GM12878 (cell line): ENCODE measurements around the gene PMIS2. TPM values are rescaled to one million over a fixed set of nuclear protein-coding genes. Genes with fewer than 3 reads are reported as not detected.
A peak's percentile ranks its signal among the peaks of the same experiment; 100 is the strongest.

Experiments used
- ATAC-seq: fragments of 200-7000 bp; cut with Tn5 transposase; 3 replicates; pipeline ENCODE4 v1.9.1; 2020; ENCODE audit warnings: mild to moderate bottlenecking, moderate library complexity
- BruUV-seq: library from RNA; stranded (reverse); fragments of 400-500 nt; replicated peaks from 2 replicates; lab custom pipeline; 2021; lab: Mats Ljungman, UMichigan
- CTCF ChIA-PET: fragments of 300-600 bp; sonication (Branson Sonifier 250); formaldehyde crosslinking; extraction: SDS; loops from one replicate; lab custom pipeline; 2021; ENCODE audit warnings: inconsistent platforms; lab: Yijun Ruan, JAX
- POLR2A ChIA-PET: fragments of 350-600 bp; formaldehyde crosslinking; extraction: SDS; loops from one replicate; lab custom pipeline; 2021; ENCODE audit warnings: inconsistent platforms; lab: Charles Lee
- RAD21 ChIA-PET: fragments of 300-600 bp; sonication (Branson Sonifier 250); formaldehyde crosslinking; loops from one replicate; lab custom pipeline; 2023; ENCODE audit warnings: antibody characterized with exemption; ENCODE audit not compliant: unreplicated experiment; lab: Charles Lee
- SMC1A ChIA-PET: fragments of 300-600 bp; sonication (Branson Sonifier 250); formaldehyde crosslinking; loops from one replicate; lab custom pipeline; 2023; ENCODE audit not compliant: unreplicated experiment, uncharacterized antibody; lab: Charles Lee
- DNase-seq: peaks from one replicate; pipeline ENCODE4 v3.0.0-alpha.2; 2011; ENCODE audit warnings: low read depth, low spot score
- FAIRE-seq: peaks from 3 replicates; lab custom pipeline; 2011; peaks lifted over from hg19 to GRCh38; lab: Jason Lieb, UNC
- H2AFZ ChIP-seq: 2 replicates; pipeline ENCODE4 v1.6.0; 2011; ENCODE audit warnings: low read depth, low read length, control low read depth; ENCODE audit not compliant: control insufficient read depth
- H3K27ac ChIP-seq: 2 replicates; pipeline ENCODE4 v1.5.1; 2011; ENCODE audit warnings: control low read depth; ENCODE audit not compliant: control insufficient read depth, insufficient read depth
- H3K27me3 ChIP-seq, 2 experiments: replicated peaks in 1 of 2; 2 replicates each; pipeline versions ENCODE4 v1.6.0 to v1.6.1; 2011; ENCODE audit warnings: low read length in 1 of 2; ENCODE audit not compliant: control insufficient read depth in 2 of 2, insufficient read depth in 2 of 2
- H3K36me3 ChIP-seq, 2 experiments: 2 replicates each; pipeline ENCODE4 v1.5.1; 2011; ENCODE audit warnings: low read length in 1 of 2; ENCODE audit not compliant: control insufficient read depth in 2 of 2, insufficient read depth in 2 of 2
- H3K4me1 ChIP-seq: 2 replicates; pipeline ENCODE4 v1.6.1; 2011; ENCODE audit warnings: mild to moderate bottlenecking, low read length, moderate library complexity, mixed read lengths; ENCODE audit not compliant: control insufficient read depth, insufficient read depth
- H3K4me2 ChIP-seq: 2 replicates; pipeline ENCODE4 v1.6.0; 2011; ENCODE audit warnings: control low read depth; ENCODE audit not compliant: control insufficient read depth, insufficient read depth
- H3K4me3 ChIP-seq: fragments of 200-600 bp; sonication (generic); 2 replicates; pipeline ENCODE4 v1.5.1; 2016
- H3K79me2 ChIP-seq: 2 replicates; pipeline ENCODE4 v1.6.0; 2011; ENCODE audit warnings: low read length; ENCODE audit not compliant: control insufficient read depth, insufficient read depth
- H3K9ac ChIP-seq: 2 replicates; pipeline ENCODE4 v1.8.0; 2011; ENCODE audit warnings: low read length, control low read depth, mixed read lengths; ENCODE audit not compliant: control insufficient read depth, insufficient read depth
- H3K9me3 ChIP-seq: replicated peaks from 3 replicates; pipeline ENCODE4 v1.5.1; 2011; ENCODE audit warnings: mild to moderate bottlenecking, low read length; ENCODE audit not compliant: control insufficient read depth, insufficient read depth
- H4K20me1 ChIP-seq: 2 replicates; pipeline ENCODE4 v1.6.0; 2011; ENCODE audit not compliant: control insufficient read depth, insufficient read depth
- DPF2 ChIP-seq: fragments of 450-650 bp; IDR thresholded peaks from 2 replicates; pipeline ENCODE4 v1.6.1; 2017; ENCODE audit warnings: mild to moderate bottlenecking
- PAX8 ChIP-seq: fragments of 450-650 bp; IDR thresholded peaks from 2 replicates; pipeline ENCODE4 v1.6.1; 2017; ENCODE audit warnings: mild to moderate bottlenecking, moderate library complexity
- POLR2AphosphoS2 ChIP-seq: IDR thresholded peaks from 2 replicates; pipeline ENCODE4 v1.6.1; 2011; ENCODE audit warnings: low read depth, mild to moderate bottlenecking, low read length, improper control_type of control experiment, moderate library complexity
- SPI1 ChIP-seq: IDR thresholded peaks from 2 replicates; pipeline ENCODE4 v1.6.1; 2011; ENCODE audit warnings: low read depth, mild to moderate bottlenecking, low read length, moderate library complexity, borderline replicate concordance; ENCODE audit not compliant: insufficient read depth
- SREBF1 ChIP-seq: IDR thresholded peaks from 2 replicates; pipeline ENCODE4 v1.6.1; 2012; ENCODE audit warnings: mild to moderate bottlenecking, low read length
- WRNIP1 ChIP-seq: IDR thresholded peaks from 2 replicates; pipeline ENCODE4 v1.6.1; 2011; ENCODE audit warnings: low read depth, low read length, improper control_type of control experiment, borderline replicate concordance
- ZNF24 ChIP-seq: fragments of 450-650 bp; IDR thresholded peaks from 2 replicates; pipeline ENCODE4 v1.6.1; 2017; ENCODE audit warnings: antibody characterized with exemption, mild to moderate bottlenecking
- ZNF384 ChIP-seq: IDR thresholded peaks from 2 replicates; pipeline ENCODE4 v1.6.1; 2012; ENCODE audit warnings: low read depth, mild to moderate bottlenecking, low read length, improper control_type of control experiment, borderline replicate concordance
- WGBS: methylation state at CpG from one replicate; pipeline ENCODE4 v1.1.6; 2016; ENCODE audit warnings: low lambda C conversion rate; ENCODE audit not compliant: insufficient replicate concordance, insufficient coverage; ENCODE audit errors: missing lambda C conversion rate; 5-methylcytosine and 5-hydroxymethylcytosine counted together
- in situ Hi-C: fragments of 300-500 bp; cut with MboI; formaldehyde crosslinking; loops from 9 replicates; pipeline ENCODE4 v1.14.3; 2018; ENCODE audit warnings: mixed read lengths
- intact Hi-C: fragments of 100-400 bp; cut with micrococcal nuclease; formaldehyde crosslinking; loops from one replicate; pipeline ENCODE4 v1.14.2; 2022; ENCODE audit not compliant: unreplicated experiment
- polyA plus RNA-seq, 11 experiments: library from polyadenylated mRNA; depleted of rRNA in 4 of 11; unstranded in 6 of 11; stranded (reverse) in 5 of 11; fragments of >200 nt; fragmentation: Nextera tagmentation in 4 of 11; fragmentation: Illumina TruSeq in 1 of 11; extraction: Ambion mirVana in 4 of 11; extraction: Trizol in 1 of 11; gene quantifications; 1 replicate in 1 of 11; 2 replicates in 10 of 11; pipeline versions ENCODE4 v1.2.1 to v1.2.3, GENCODE V29; 2011 to 2016; ENCODE audit warnings: inconsistent platforms in 2 of 11, missing spikeins in 2 of 11, low read depth in 1 of 11
- total RNA-seq, 4 experiments: library from RNA; depleted of rRNA in 3 of 4; stranded (reverse); fragments of >200 nt in 3 of 4; fragmentation: Illumina TruSeq in 1 of 4; extraction: Trizol in 1 of 4; gene quantifications; 2 replicates each; pipeline versions ENCODE4 v1.2.1 to v1.2.3, GENCODE V29; 2013 to 2021
- TF ChIP-seq, protein P1 (sequence below): fragments of 150-350 bp; IDR thresholded peaks from 2 replicates; pipeline ENCODE4 v1.6.1; 2014; ENCODE audit warnings: mild to moderate bottlenecking, low read depth, low read length
- TF ChIP-seq, protein P2 (sequence below): IDR thresholded peaks from 2 replicates; pipeline ENCODE4 v1.6.1; 2012; ENCODE audit warnings: mild to moderate bottlenecking, low read depth, low read length

Gene PMIS2
- total and polyA plus RNA-seq, 10 of the 15 experiments (the other 5 are each of a cell fraction or from before 2014, with no cell fraction given): not detected

DNA sequence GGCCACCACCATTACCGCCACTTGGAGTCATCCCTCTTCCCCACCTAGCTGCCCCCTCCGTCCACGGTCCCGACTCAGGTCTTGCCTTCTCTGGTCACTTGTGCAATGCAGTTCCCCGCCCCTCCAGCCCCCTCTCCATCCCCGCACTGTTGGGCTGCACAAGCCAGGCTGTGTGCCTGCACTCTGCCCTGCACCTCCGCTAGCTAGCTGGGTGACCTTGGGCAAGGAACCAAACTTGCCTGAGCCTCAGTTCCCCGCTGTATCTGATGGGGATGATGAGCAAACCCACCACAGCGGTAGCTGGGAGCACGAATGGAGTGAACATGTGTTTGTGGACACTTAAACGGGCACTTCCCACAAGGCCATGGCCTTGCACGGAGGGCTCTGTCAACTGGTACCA lies 46.1 kb upstream of the PMIS2 start (continued):
- TF ChIP-seq POLR2AphosphoS2 (no peak), PAX8 (no peak)
- TF ChIP-seq, protein P1, sequence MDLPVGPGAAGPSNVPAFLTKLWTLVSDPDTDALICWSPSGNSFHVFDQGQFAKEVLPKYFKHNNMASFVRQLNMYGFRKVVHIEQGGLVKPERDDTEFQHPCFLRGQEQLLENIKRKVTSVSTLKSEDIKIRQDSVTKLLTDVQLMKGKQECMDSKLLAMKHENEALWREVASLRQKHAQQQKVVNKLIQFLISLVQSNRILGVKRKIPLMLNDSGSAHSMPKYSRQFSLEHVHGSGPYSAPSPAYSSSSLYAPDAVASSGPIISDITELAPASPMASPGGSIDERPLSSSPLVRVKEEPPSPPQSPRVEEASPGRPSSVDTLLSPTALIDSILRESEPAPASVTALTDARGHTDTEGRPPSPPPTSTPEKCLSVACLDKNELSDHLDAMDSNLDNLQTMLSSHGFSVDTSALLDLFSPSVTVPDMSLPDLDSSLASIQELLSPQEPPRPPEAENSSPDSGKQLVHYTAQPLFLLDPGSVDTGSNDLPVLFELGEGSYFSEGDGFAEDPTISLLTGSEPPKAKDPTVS: no peak
- TF ChIP-seq, protein P2, sequence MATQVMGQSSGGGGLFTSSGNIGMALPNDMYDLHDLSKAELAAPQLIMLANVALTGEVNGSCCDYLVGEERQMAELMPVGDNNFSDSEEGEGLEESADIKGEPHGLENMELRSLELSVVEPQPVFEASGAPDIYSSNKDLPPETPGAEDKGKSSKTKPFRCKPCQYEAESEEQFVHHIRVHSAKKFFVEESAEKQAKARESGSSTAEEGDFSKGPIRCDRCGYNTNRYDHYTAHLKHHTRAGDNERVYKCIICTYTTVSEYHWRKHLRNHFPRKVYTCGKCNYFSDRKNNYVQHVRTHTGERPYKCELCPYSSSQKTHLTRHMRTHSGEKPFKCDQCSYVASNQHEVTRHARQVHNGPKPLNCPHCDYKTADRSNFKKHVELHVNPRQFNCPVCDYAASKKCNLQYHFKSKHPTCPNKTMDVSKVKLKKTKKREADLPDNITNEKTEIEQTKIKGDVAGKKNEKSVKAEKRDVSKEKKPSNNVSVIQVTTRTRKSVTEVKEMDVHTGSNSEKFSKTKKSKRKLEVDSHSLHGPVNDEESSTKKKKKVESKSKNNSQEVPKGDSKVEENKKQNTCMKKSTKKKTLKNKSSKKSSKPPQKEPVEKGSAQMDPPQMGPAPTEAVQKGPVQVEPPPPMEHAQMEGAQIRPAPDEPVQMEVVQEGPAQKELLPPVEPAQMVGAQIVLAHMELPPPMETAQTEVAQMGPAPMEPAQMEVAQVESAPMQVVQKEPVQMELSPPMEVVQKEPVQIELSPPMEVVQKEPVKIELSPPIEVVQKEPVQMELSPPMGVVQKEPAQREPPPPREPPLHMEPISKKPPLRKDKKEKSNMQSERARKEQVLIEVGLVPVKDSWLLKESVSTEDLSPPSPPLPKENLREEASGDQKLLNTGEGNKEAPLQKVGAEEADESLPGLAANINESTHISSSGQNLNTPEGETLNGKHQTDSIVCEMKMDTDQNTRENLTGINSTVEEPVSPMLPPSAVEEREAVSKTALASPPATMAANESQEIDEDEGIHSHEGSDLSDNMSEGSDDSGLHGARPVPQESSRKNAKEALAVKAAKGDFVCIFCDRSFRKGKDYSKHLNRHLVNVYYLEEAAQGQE: no peak

DNA sequence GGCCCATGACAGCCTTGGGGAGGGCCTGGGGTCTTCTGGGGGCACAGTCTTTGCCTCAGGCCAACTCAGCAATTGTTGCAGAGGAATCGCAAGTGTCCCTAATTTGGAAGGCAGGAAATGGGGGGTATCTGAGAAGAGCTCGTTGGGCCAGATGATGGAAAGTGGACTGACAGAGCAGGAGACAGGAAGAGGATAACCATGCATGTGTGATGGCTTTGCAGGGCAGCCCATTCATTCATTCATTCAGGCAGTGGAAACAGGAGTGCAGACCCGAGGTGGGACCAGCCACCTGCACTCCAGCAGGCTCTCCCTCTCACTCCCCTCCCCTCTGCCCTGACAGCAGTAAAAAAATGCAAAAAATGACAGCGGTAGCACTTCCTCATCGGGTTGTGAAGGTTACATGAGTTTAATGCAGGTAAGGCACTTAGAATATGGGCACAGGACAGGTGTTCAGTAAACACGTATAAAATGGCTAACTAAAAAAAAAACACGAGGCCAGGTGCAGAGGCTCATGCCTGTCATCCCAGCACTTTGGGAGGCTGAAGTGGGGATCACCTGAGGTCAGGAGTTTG lies 45.5 kb upstream of the PMIS2 start:
- Histone ChIP-seq H3K79me2 (peaks cover 12% of the 10 kb centered on the region), H3K9ac (no peak overlapping the region), H3K27ac (no peak overlapping the region), H2AFZ (no peak overlapping the region), H3K4me1 (peaks cover 21% of the 10 kb centered on the region), H3K27me3 (no peaks in the 10 kb centered on the region), H3K4me2 (no peak overlapping the region), H3K36me3 (peaks cover 0 to 2% of the 10 kb centered on the region in 2 experiments; a peak in 2 of 4 replicates), H3K9me3 (no peaks in the 10 kb centered on the region), H4K20me1 (no peaks in the 10 kb centered on the region), H3K4me3 (no peak overlapping the region)
- FAIRE-seq: no peak
- 10% methylated on average over 6 of the region's 7 CpGs for WGBS
- ATAC-seq: no peak
- DNase-seq: no peak
- ChIA-PET POLR2A (interaction anchor here (1.7 kb wide), 1 partner anchor 30 kb away, joined by 6 read pairs; no protein-coding TSS in a partner anchor), SMC1A (interaction anchor here (1.4 kb wide), 1 partner anchor 30 kb away, joined by 9 read pairs; no protein-coding TSS in a partner anchor), CTCF (interaction anchor here (1.2 kb wide), 2 partner anchors 9 to 30 kb away, joined by 3 to 4 read pairs; no protein-coding TSS in a partner anchor), RAD21 (interaction anchor here (1.4 kb wide), 1 partner anchor 30 kb away, joined by 4 read pairs; no protein-coding TSS in a partner anchor)
- intact Hi-C loops: no loop called here
- in situ Hi-C loops: no loop called here
- no TSS peak for BruUV-seq
- TF ChIP-seq ZNF384: peak; percentile 43; the same call in 1 of the 2 replicates
- TF ChIP-seq SREBF1: no peak
- no peak for TF ChIP-seq DPF2
- TF ChIP-seq, protein P1: no peak
- TF ChIP-seq SPI1: peak; percentile 65; the same call in 1 of the 2 replicates
- peak; percentile 56; the same call in 1 of the 2 replicates for TF ChIP-seq ZNF24
- TF ChIP-seq WRNIP1: no peak
